ENCODE data around the gene PRND.
"Not testable (repeated sequence)": the region's sequence is repeated elsewhere in the genome, so short reads cannot be mapped to it uniquely, and the experiment has no call there.

PRND gene
- total RNA-seq: 0 to 0.19 (median 0) reads per million in 3 experiments

GRCh38 chr20:4721719-4722118 lies at the start of gene PRND:
PRND (plus strand) TSS chr20:4721909; CDS start chr20:4724552, 2,643 bp downstream.
- no peak for DNase-seq

GRCh38 chr20:4672948-4673347 lies 48.8 kb upstream of the PRND start:
- no peak for DNase-seq

DNA sequence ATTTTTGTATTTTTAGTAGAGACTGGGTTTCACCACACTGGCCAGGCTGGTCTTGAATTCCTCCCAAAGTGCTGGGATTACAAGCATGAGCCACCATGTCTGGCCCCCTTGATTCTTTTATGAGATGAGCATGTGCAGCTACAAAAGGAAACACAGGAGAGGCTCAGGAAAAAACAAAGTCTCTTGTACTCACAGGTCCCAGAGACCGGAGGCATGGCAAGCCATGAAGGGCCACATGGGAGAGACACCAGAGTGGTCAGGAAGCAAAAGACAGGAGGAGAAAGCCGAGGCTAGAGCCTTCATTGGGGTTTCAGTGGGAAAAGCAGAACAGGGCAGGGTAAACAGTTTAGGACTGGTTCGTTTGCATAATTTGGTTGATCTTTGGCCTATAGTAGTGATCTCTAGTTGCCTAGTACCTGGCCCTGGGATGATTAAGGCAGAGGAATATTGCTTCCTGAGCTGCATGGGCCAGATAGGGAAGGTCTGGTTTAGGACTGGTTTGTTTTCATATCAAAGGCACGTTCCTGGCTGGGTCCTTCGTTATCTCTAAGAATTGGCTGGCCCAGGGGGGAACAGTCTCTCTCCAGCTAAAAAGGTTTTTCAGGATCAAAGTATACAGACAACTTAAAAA lies 48.2 kb upstream of the PRND start:
- DNase-seq: no peak

DNA sequence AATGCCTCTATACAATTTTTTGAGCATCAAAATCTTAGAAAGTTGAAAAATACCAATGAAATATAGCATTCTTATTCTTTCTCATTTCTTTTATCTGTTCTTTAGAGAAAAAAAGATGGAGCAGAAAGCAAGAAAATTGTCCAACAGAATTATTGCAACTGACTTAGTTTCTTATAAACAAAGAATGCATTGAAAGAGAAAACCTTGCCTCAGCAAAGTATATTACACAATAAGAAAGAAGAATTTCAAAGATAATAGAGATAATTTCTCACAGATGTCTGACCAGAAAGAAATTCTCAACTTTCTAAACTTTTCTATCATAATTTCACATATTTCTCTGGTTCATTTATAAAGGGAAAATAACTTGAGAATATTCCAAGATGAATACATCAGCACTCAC lies 47.0 kb upstream of the PRND start:
- no peak for DNase-seq

GRCh38 chr20:4677846-4678245 lies 43.9 kb upstream of the PRND start:
- DNase-seq: no peak

- DNase-seq: no peak
Observed at GRCh38 chr20:4681401-4681800, 40.3 kb upstream of the PRND start.

GRCh38 chr20:4681991-4682401 lies 39.7 kb upstream of the PRND start:
- DNase-seq: no peak

- no peak for DNase-seq
Observed at GRCh38 chr20:4682682-4683081, 39.0 kb upstream of the PRND start.

GRCh38 chr20:4683261-4683660 lies 38.4 kb upstream of the PRND start:
- no peak for DNase-seq

- no peak for DNase-seq
Observed at GRCh38 chr20:4684837-4685413, 36.8 kb upstream of the PRND start.

DNA sequence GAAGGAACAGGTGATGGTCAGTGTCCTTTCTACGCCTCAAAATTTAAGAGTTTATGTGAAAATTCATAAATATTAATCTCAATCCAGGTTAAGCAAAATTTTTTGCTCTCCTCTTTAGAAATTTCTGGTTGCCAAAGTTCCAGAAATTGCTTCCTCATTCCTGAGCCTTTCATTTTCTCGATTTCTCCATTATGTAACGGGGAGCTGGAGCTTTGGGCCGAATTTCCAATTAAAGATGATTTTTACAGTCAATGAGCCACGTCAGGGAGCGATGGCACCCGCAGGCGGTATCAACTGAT lies 35.8 kb upstream of the PRND start:
- DNase-seq: no peak

GRCh38 chr20:4688305-4688704 lies 33.4 kb upstream of the PRND start:
- no peak for DNase-seq

GRCh38 chr20:4689220-4689619 lies 32.5 kb upstream of the PRND start:
- no peak for DNase-seq

- DNase-seq: no peak
Observed at GRCh38 chr20:4691753-4692152, 30.0 kb upstream of the PRND start.

- no peak for DNase-seq
Observed at GRCh38 chr20:4694076-4694475, 27.6 kb upstream of the PRND start.

DNA sequence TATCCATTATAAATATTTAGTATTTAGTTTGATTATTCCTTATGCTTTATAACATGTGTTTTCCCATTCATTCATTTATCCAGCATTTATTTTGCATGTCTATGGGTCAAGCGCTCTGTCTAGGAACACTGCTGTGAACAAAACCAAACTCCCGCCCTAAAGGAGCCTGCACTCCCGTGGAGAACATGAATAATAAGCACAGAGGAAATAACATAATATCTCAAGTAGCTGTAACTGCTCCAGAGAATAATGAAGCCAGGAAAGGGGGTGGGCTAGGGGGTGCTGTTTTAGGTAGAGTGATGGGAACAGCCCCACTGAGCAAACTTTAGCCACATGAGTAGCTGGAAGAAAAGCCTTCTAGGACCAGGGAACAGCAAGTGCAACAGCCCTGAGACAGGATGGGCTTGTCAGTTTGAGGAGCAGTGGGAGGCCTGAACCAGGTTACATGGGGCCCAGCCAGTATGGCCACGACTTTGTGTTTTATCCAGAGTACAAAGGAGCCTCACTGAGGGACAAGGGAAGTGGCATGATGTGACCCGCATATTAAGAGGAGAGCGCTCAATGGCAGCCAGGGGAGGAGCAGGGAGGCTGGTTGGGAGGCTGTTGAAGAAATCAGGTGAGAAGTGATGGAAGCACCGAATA lies 24.4 kb upstream of the PRND start:
- DNase-seq: no peak

- DNase-seq: peak; percentile 7
Observed at GRCh38 chr20:4697831-4698221, 23.9 kb upstream of the PRND start.

GRCh38 chr20:4699216-4699615 lies 22.5 kb upstream of the PRND start:
- DNase-seq: no peak

DNA sequence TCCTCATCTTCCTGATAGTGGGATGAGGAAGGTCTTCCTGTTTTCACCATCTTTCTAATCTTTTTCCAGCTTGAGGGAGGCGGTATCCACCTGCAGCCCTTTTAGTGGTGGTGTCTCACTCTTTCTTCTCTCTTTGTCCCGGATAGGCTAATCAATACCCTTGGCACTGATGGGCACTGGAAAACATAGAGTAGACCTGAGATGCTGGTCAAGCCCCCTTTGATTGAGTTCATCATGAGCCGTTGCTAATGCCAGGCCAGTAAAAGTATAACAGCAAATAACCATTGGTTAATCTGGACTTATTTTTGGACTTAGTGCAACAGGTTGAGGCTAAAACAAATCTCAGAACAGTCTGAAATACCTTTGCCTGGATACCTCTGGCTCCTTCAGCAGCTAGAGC lies 21.8 kb upstream of the PRND start:
- no peak for DNase-seq

DNA sequence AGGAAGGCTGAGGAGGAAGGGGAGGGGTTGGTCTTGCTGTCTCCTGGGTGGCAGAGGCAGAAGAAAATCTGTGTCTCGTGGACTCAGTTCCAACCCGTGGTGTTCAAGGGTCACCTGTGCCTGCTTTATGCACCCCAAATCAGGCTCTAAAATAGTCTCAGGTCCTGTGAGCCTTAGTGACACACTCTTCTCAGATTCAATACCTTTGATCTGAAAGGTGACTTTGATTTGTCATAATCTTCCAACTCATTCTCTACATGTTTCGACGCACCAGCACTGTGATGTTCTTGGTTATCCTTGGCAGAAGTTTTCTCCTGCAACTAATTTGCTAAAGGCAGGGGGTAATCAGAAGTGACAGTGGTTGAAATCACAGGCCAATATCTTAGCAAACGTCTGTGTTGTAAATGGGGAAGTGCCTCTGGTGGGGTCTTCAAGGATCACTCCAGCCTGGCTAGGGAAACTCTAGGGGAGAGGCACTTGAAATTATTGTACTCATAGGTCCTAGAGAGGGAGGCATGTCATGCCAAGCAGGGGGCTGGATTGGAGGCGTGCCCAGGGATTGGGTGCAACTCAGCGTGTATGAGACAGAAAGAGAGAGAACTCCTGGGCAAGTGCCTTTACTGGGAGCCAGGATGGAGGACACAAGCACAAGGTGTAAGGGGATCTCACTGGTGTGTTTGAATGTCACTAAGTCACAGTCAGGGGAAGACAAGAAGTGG lies 19.0 kb upstream of the PRND start:
- no peak for DNase-seq

DNA sequence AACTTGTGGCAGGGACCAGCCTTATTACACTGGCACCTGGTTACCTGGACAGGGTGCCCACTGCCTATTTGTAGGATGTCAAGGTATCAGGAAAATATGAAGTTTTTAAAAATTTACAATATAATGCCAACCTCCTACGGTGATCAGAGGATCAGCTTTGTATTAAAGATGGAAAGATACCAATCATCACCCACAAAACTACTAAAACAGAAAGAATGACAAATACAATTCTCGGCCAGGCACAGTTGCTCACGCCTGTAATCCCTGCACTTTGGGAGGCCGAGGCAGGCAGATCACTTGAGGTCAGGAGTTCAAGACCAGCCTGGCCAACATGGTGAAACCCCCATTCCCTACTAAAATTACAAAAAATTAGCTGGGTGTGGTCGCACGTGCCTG lies 18.4 kb upstream of the PRND start:
- no peak for DNase-seq

DNA sequence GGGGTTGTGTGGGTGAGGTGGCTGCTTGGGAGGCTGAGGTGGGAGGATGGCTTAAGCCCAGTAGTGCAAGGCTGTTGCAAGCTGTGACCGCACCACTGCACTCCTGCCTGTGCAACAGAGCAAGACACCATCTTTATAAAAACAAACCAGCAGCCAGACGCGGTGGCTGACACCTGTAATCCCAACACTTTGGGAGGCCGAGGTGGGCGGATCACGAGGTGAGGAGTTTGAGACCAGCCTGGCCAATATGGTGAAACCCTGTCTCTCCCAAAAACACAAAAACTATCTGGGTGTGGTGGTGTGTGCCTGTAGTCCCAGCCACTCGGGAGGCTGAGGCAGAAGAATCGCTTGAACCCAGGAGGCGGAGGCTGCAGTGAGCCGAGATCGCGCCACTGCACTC lies 14.8 kb upstream of the PRND start:
- DNase-seq: not testable (repeated sequence)

- DNase-seq: no peak
Observed at GRCh38 chr20:4708036-4708435, 13.7 kb upstream of the PRND start.

DNA sequence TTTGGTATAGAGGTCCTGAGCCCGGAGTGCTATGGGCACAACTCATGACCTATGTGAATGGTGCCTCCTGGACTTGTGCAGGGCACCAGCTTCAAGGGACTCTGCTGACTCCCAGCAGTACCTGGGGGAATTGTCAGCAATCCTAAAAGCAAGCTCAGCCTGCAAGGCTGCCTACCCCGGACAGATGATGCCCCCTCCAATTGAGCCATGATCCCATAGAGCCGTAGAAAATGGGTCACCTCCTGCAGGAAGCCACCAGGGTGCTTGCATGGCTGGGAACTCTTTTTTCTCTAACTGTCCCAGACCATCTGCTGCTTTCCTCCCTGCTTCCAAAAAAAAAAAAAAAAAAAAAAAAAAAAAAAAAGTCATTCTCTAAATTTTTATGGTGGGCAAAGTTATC lies 12.9 kb upstream of the PRND start:
- DNase-seq: no peak

All from central memory CD4-positive, alpha-beta T cell (primary cell).